K562 (cell line): ENCODE data around the gene TCP11. TPM values are rescaled to one million over a fixed set of nuclear protein-coding genes. Genes with fewer than 3 reads are reported as not detected.
A peak's percentile ranks its signal among the peaks of the same experiment; 100 is the strongest.

Experiments used
- ATAC-seq: fragments of 200-7000 bp; cut with Tn5 transposase; 3 replicates; pipeline ENCODE4 v1.9.1; 2020; ENCODE audit warnings: moderate library complexity
- BruUV-seq: library from RNA; stranded (reverse); fragments of 400-500 nt; replicated peaks from 2 replicates; lab custom pipeline; 2021; lab: Mats Ljungman, UMichigan
- CTCF ChIA-PET: fragments of 300-600 bp; formaldehyde crosslinking; extraction: SDS; loops from one replicate; lab custom pipeline; 2021; ENCODE audit warnings: low intra/inter-chr PET ratio; lab: Yijun Ruan, JAX
- POLR2A ChIA-PET: fragments of 300-600, 350-650 bp; sonication (Branson Sonifier 250); formaldehyde crosslinking; extraction: SDS; loops from one replicate; lab custom pipeline; 2021; ENCODE audit warnings: antibody characterized with exemption, inconsistent platforms; lab: Yijun Ruan, JAX
- DNase-seq, 4 experiments: peaks; one replicate each; pipeline versions ENCODE4 v3.0.0 to v3.0.0-alpha.2; 2011 to 2018; ENCODE audit warnings: low spot score in 3 of 4, mixed read lengths in 3 of 4; ENCODE audit errors: extremely low read depth in 1 of 4
- FAIRE-seq: peaks from 2 replicates; lab custom pipeline; 2011; peaks lifted over from hg19 to GRCh38; lab: Jason Lieb, UNC
- H2AFZ ChIP-seq: 2 replicates; pipeline ENCODE4 v1.6.0; 2011; ENCODE audit warnings: low read depth, low read length, control low read depth, inconsistent platforms
- H3K27ac ChIP-seq: fragments of 200-600 bp; 3 replicates; pipeline ENCODE4 v1.8.0; 2011; ENCODE audit warnings: low read depth, mild to moderate bottlenecking, control low read depth, inconsistent platforms, low read length, moderate library complexity, mixed read lengths; ENCODE audit errors: extremely low read depth
- H3K27me3 ChIP-seq, 2 experiments: fragments of 300-600 bp in 1 of 2; 2 replicates in 1 of 2; 3 replicates in 1 of 2; pipeline versions ENCODE4 v1.6.0 to v1.8.0; 2011; ENCODE audit warnings: inconsistent platforms in 2 of 2, low read length in 2 of 2, mild to moderate bottlenecking in 1 of 2, mixed read lengths in 1 of 2, moderate library complexity in 1 of 2; ENCODE audit not compliant: control insufficient read depth in 2 of 2, insufficient read depth in 2 of 2
- H3K36me3 ChIP-seq: fragments of 300-600 bp; 3 replicates; pipeline ENCODE4 v1.8.0; 2011; ENCODE audit warnings: mild to moderate bottlenecking, low read length, inconsistent platforms; ENCODE audit not compliant: control insufficient read depth, insufficient read depth
- H3K4me1 ChIP-seq, 2 experiments: fragments of 200-600 bp in 1 of 2; replicated peaks in 1 of 2; 2 replicates in 1 of 2; 3 replicates in 1 of 2; pipeline versions ENCODE4 v1.5.1 to v1.8.0; 2011; ENCODE audit warnings: inconsistent platforms in 2 of 2, low read length in 2 of 2, mild to moderate bottlenecking in 1 of 2, mixed read lengths in 1 of 2, moderate library complexity in 1 of 2; ENCODE audit not compliant: control insufficient read depth in 2 of 2, insufficient read depth in 2 of 2
- H3K4me2 ChIP-seq: 2 replicates; pipeline ENCODE4 v1.6.1; 2011; ENCODE audit warnings: low read length, control low read depth, inconsistent platforms, mixed read lengths; ENCODE audit not compliant: insufficient read depth
- H3K4me3 ChIP-seq: fragments of 200-600 bp; sonication (generic), shearing (Covaris generic); 2 replicates; pipeline ENCODE4 v1.5.1; 2016; ENCODE audit warnings: control low read depth, inconsistent platforms
- H3K79me2 ChIP-seq: fragments of 200-600 bp; 3 replicates; pipeline ENCODE4 v1.8.0; 2011; ENCODE audit warnings: low read length, inconsistent platforms; ENCODE audit not compliant: control insufficient read depth, insufficient read depth
- H3K9ac ChIP-seq, 2 experiments: 2 replicates each; pipeline versions ENCODE4 v1.6.0 to v1.6.1; 2011; ENCODE audit warnings: low read depth in 2 of 2, low read length in 2 of 2, control low read depth in 1 of 2, inconsistent platforms in 1 of 2, mild to moderate bottlenecking in 1 of 2, mixed read lengths in 1 of 2; ENCODE audit not compliant: insufficient read depth in 1 of 2
- H3K9me1 ChIP-seq: one replicate; pipeline ENCODE4 v1.6.0; 2011; ENCODE audit warnings: inconsistent platforms, mild to moderate bottlenecking, low read length, moderate library complexity; ENCODE audit not compliant: control insufficient read depth, insufficient read depth
- H3K9me3 ChIP-seq: replicated peaks from 2 replicates; pipeline ENCODE4 v1.5.1; 2011; ENCODE audit warnings: low read depth, low read length, inconsistent platforms; ENCODE audit not compliant: control insufficient read depth, insufficient read depth
- H4K20me1 ChIP-seq: replicated peaks from 2 replicates; pipeline ENCODE4 v1.6.1; 2011; ENCODE audit warnings: low read length, inconsistent platforms, mixed read lengths; ENCODE audit not compliant: control insufficient read depth, insufficient read depth
- BMI1 ChIP-seq: fragments of 150-350 bp; IDR thresholded peaks from 2 replicates; pipeline ENCODE4 v1.6.1; 2014; ENCODE audit warnings: low read length
- DDX20 ChIP-seq: fragments of 450-650 bp; IDR thresholded peaks from 2 replicates; pipeline ENCODE4 v1.6.1; 2016; ENCODE audit warnings: missing genetic modification characterization, low read depth, mild to moderate bottlenecking, missing compliant biosample characterization, moderate library complexity
- EHMT2 ChIP-seq: fragments of 450-650 bp; IDR thresholded peaks from 2 replicates; pipeline ENCODE4 v1.6.1; 2018; ENCODE audit warnings: antibody characterized with exemption
- FOXK2 ChIP-seq, 2 experiments: fragments of 450-650 bp; IDR thresholded peaks in 1 of 2; conservative IDR thresholded peaks in 1 of 2; 2 replicates each; pipeline ENCODE4 v1.6.1; 2016; ENCODE audit warnings: low read depth in 2 of 2, mild to moderate bottlenecking in 1 of 2
- HDAC1 ChIP-seq, 2 experiments: fragments of 450-650 bp; IDR thresholded peaks; 2 replicates each; pipeline ENCODE4 v1.6.1; 2016 to 2017; ENCODE audit warnings: inconsistent platforms in 1 of 2, mild to moderate bottlenecking in 1 of 2, moderate library complexity in 1 of 2
- HOXB6 ChIP-seq: fragments of 250-450 bp; sonication (Bioruptor Pico); IDR thresholded peaks from 2 replicates; pipeline ENCODE4 v1.5.1; 2022; ENCODE audit warnings: mild to moderate bottlenecking, borderline replicate concordance
- MBD2 ChIP-seq: sonication (generic); IDR thresholded peaks from 2 replicates; pipeline ENCODE4 v1.6.1; 2016; ENCODE audit warnings: low read depth, borderline replicate concordance
- MYBL2 ChIP-seq, 2 experiments: fragments of 450-650 bp in 1 of 2; sonication (generic) in 1 of 2; formaldehyde crosslinking in 1 of 2; IDR thresholded peaks; 2 replicates each; pipeline versions ENCODE4 v1.6.1 to v1.8.1; 2017 to 2022; ENCODE audit warnings: borderline replicate concordance in 1 of 2, inconsistent platforms in 1 of 2, low read depth in 1 of 2, mild to moderate bottlenecking in 1 of 2, missing genetic modification reagents in 1 of 2, moderate library complexity in 1 of 2
- SMAD4 ChIP-seq: fragments of 250-450 bp; sonication (Bioruptor Pico); conservative IDR thresholded peaks from 2 replicates; pipeline ENCODE4 v1.8.0; 2021; ENCODE audit warnings: inconsistent platforms, mild to moderate bottlenecking, moderate library complexity
- ZKSCAN8 ChIP-seq: fragments of 200-800 bp; sonication (Bioruptor generic); IDR thresholded peaks from 2 replicates; pipeline ENCODE4 v1.6.1; 2016; ENCODE audit warnings: missing genetic modification characterization, missing compliant biosample characterization
- ZNF274 ChIP-seq: IDR thresholded peaks from 2 replicates; pipeline ENCODE4 v1.6.1; 2011; ENCODE audit warnings: low read depth, mild to moderate bottlenecking, low read length, moderate library complexity, borderline replicate concordance
- WGBS: fragments of 100-300 bp; shearing (Covaris generic); methylation state at CpG from one replicate; pipeline ENCODE4 v1.1.6; 2016; ENCODE audit warnings: low coverage, mixed read lengths; ENCODE audit not compliant: insufficient coverage; ENCODE audit errors: missing lambda C conversion rate; 5-methylcytosine and 5-hydroxymethylcytosine counted together
- in situ Hi-C: fragments of 300-500 bp; cut with MboI; formaldehyde crosslinking; loops from 4 replicates; pipeline ENCODE4 v1.15.0; 2018; ENCODE audit warnings: inconsistent platforms, mixed read lengths
- intact Hi-C: fragments of 100-400 bp; cut with micrococcal nuclease; formaldehyde crosslinking; loops from 2 replicates; pipeline ENCODE4 v1.14.2; 2022
- polyA plus RNA-seq, 8 experiments: library from polyadenylated mRNA; depleted of rRNA in 4 of 8; stranded (reverse) in 5 of 8; unstranded in 3 of 8; fragments of >200 nt; fragmentation: Nextera tagmentation in 2 of 8; fragmentation: Illumina TruSeq in 1 of 8; extraction: Ambion mirVana in 2 of 8; extraction: Trizol in 1 of 8; gene quantifications; 2 replicates each; pipeline versions ENCODE4 v1.2.1 to v1.2.3, GENCODE V29; 2011 to 2014; ENCODE audit warnings: inconsistent platforms in 1 of 8, missing spikeins in 1 of 8
- total RNA-seq, 7 experiments: library from RNA; depleted of rRNA in 6 of 7; stranded (reverse); fragments of >200 nt in 6 of 7; fragmentation: Illumina TruSeq in 2 of 7; extraction: Trizol in 2 of 7; gene quantifications; 2 replicates each; pipeline versions ENCODE4 v1.2.1 to v1.2.3, GENCODE V29; 2011 to 2021; ENCODE audit warnings: low replicate concordance in 1 of 7
- TF ChIP-seq, protein P1 (sequence below): sonication (generic); formaldehyde crosslinking; IDR thresholded peaks from 2 replicates; pipeline ENCODE4 v1.8.1; 2022; ENCODE audit warnings: missing genetic modification reagents
- TF ChIP-seq, protein P2 (sequence below): fragments of 250-450 bp; sonication (Bioruptor Pico); IDR thresholded peaks from 2 replicates; pipeline ENCODE4 v1.8.0; 2021; ENCODE audit warnings: borderline replicate concordance, mild to moderate bottlenecking, moderate library complexity; ENCODE audit not compliant: poor library complexity, severe bottlenecking
- TF ChIP-seq, protein P3 (sequence below): sonication (generic); formaldehyde crosslinking; IDR thresholded peaks from 2 replicates; pipeline ENCODE4 v1.5.0; 2020; ENCODE audit warnings: missing genetic modification reagents
- TF ChIP-seq, protein P4 (sequence below): fragments of 250-450 bp; sonication (Bioruptor Pico); IDR thresholded peaks from 2 replicates; pipeline ENCODE4 v1.5.0; 2022; ENCODE audit warnings: mild to moderate bottlenecking

The TCP11 gene
- total and polyA plus RNA-seq, 9 of the 15 experiments (the other 6 are each of a cell fraction or from before 2014, with no cell fraction given): not detected

DNA sequence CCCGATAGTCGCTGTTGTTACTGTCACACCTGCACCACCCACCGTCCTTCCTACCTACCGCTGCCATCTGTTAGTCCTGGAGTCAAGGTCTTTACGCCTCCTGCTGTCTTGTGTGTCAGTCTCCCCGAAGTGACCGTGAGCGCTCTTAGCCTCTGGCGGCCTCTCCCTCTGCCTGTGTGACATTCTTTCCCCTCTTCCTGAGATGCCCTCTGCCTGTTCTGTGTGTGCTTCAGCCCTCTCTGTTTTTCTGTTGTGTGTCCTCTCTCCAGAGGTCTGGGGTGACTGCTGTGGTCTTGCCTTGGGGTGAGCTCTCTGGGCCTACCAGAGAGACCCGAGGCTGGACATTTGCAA lies 54.9 kb downstream of the TCP11 start (continued):
- no peak for TF ChIP-seq BMI1
- no peak for TF ChIP-seq ZKSCAN8 (CRISPR knock-in tag)
- TF ChIP-seq, all 486 proteins: peak for 0

DNA sequence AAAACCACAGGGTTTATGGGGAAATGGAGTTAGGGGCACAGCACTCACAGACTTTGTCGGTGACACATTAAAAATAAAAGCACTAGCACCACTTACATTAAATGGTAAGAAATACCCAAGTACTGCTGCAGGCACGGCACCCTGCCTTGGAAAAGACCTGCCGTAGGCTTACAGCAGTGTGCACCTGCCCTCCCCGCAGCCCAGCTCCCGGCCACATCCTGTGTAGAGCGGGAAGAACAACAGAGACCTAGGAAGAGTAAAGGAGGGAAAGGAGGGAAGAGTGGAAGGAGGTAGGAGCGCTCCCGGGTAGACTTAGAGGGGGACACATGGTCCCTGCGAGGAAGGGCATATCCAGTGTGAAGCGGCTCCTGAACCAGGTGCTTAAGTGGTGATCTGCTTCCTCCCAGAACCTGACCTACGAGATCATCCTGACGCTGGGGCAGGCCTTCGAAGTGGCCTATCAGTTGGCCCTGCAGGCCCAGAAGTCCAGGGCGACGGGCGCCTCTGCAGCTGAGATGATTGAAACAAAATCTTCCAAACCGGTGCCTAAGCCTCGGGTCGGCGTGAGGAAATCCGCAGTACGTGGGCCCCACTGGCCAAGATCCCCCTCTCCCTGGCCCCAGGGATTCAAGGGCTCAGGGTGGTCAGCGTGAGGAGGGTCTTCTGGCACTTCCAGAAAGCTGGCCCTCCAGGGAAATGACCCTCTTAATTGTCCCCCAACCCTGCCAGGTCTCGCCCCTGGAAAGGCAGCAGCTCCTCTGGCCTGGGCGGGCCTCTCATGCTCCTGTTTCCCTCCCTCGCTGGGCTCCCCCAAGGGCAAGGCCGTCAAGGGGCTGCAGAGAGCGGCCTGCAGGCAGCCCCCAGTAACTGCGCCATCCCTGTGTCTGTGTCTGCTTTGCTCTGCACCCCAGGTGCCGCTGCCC lies 55.5 kb downstream of the TCP11 start:
- POLR2A ChIA-PET: no interaction called here
- peaks cover 0 to 9% of the 10 kb centered on the region in 2 experiments; a peak in 1 of 5 replicates for H3K4me1 ChIP-seq
- no peak for DNase-seq
- H3K4me2 ChIP-seq: no peak overlapping the region
- intact Hi-C loops (no loop called here), in situ Hi-C loops (no loop called here)
- no peak for ATAC-seq
- no peak overlapping the region for H3K27ac ChIP-seq
- CTCF ChIA-PET: no interaction called here
- H2AFZ ChIP-seq: no peak overlapping the region
- no peaks in the 10 kb centered on the region for H4K20me1 ChIP-seq
- peaks cover 7% of the 10 kb centered on the region; the same call in 1 of the 3 replicates for H3K36me3 ChIP-seq
- H3K27me3 ChIP-seq: no peaks in the 10 kb centered on the region
- no peaks in the 10 kb centered on the region for H3K9me1 ChIP-seq
- 80% methylated on average over 30 of the region's 30 CpGs for WGBS
- no peaks in the 10 kb centered on the region for H3K9me3 ChIP-seq
- no peaks in the 10 kb centered on the region for H3K79me2 ChIP-seq
- FAIRE-seq: no peak
- H3K9ac ChIP-seq: peak overlapping the region in 1 of 2 experiments; percentile 49; a peak in 1 of 4 replicates
- no TSS peak for BruUV-seq
- no peak overlapping the region for H3K4me3 ChIP-seq
- TF ChIP-seq, protein P1, sequence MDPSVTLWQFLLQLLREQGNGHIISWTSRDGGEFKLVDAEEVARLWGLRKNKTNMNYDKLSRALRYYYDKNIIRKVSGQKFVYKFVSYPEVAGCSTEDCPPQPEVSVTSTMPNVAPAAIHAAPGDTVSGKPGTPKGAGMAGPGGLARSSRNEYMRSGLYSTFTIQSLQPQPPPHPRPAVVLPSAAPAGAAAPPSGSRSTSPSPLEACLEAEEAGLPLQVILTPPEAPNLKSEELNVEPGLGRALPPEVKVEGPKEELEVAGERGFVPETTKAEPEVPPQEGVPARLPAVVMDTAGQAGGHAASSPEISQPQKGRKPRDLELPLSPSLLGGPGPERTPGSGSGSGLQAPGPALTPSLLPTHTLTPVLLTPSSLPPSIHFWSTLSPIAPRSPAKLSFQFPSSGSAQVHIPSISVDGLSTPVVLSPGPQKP (CRISPR knock-in tag): no peak
- TF ChIP-seq HOXB6 (CRISPR knock-in tag): no peak
- TF ChIP-seq, protein P2, sequence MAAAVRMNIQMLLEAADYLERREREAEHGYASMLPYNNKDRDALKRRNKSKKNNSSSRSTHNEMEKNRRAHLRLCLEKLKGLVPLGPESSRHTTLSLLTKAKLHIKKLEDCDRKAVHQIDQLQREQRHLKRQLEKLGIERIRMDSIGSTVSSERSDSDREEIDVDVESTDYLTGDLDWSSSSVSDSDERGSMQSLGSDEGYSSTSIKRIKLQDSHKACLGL (CRISPR knock-in tag): no peak
- TF ChIP-seq SMAD4: no peak
- TF ChIP-seq MYBL2 (IDR thresholded peaks at IDR 0.05; ENCODE audit: low read depth): no peak
- TF ChIP-seq MYBL2 (CRISPR knock-in tag; IDR thresholded peaks at IDR 0.05; ENCODE audit: borderline replicate concordance): no peak
- TF ChIP-seq ZNF274: no peak
- TF ChIP-seq HDAC1 (IDR thresholded peaks at IDR 0.05): no peak
- no peak for TF ChIP-seq FOXK2 (conservative IDR thresholded peaks at IDR 0.05 in 1 of 2, IDR thresholded peaks at IDR 0.05 in 1 of 2; ENCODE audit: low read depth in 2 of 2)
- no peak for TF ChIP-seq DDX20
- TF ChIP-seq EHMT2: no peak
- TF ChIP-seq, protein P3, sequence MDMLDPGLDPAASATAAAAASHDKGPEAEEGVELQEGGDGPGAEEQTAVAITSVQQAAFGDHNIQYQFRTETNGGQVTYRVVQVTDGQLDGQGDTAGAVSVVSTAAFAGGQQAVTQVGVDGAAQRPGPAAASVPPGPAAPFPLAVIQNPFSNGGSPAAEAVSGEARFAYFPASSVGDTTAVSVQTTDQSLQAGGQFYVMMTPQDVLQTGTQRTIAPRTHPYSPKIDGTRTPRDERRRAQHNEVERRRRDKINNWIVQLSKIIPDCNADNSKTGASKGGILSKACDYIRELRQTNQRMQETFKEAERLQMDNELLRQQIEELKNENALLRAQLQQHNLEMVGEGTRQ: no peak
- TF ChIP-seq, protein P4, sequence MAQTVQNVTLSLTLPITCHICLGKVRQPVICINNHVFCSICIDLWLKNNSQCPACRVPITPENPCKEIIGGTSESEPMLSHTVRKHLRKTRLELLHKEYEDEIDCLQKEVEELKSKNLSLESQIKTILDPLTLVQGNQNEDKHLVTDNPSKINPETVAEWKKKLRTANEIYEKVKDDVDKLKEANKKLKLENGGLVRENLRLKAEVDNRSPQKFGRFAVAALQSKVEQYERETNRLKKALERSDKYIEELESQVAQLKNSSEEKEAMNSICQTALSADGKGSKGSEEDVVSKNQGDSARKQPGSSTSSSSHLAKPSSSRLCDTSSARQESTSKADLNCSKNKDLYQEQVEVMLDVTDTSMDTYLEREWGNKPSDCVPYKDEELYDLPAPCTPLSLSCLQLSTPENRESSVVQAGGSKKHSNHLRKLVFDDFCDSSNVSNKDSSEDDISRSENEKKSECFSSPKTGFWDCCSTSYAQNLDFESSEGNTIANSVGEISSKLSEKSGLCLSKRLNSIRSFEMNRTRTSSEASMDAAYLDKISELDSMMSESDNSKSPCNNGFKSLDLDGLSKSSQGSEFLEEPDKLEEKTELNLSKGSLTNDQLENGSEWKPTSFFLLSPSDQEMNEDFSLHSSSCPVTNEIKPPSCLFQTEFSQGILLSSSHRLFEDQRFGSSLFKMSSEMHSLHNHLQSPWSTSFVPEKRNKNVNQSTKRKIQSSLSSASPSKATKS (CRISPR knock-in tag): no peak
- TF ChIP-seq MBD2: no peak
